ENCODE data around the gene ARPC3.

- TF ChIP-seq ETS1 (IDR thresholded peaks at IDR 0.05) (no peak), CTCF (conservative IDR thresholded peaks at IDR 0.05; ENCODE audit: low read depth in 2 of 2) (no peak), REST (IDR thresholded peaks at IDR 0.05; ENCODE audit: unreplicated experiment) (no peak), EZH2 (IDR thresholded peaks at IDR 0.05; ENCODE audit: low read depth, unreplicated experiment) (no peak), POLR2AphosphoS5 (IDR thresholded peaks at IDR 0.05; ENCODE audit: low read depth) (no peak), JUNB (IDR thresholded peaks at IDR 0.05; ENCODE audit: unreplicated experiment) (no peak), STAT1 (IDR thresholded peaks at IDR 0.05; ENCODE audit: unreplicated experiment) (no peak)
Measured at GRCh38 chr12:110424237-110424636, 25.9 kb downstream of the ARPC3 start.

Measured in GM23338 (cell line).